Activated naive CD4-positive, alpha-beta T cell treated with anti-CD3 and anti-CD28 coated beads for 36 hours (primary cell): ENCODE measurements around the gene KIDINS220. TPM values are rescaled to one million over a fixed set of nuclear protein-coding genes. Genes with fewer than 3 reads are reported as not detected.

ENCODE experiments used
- CTCF ChIA-PET: fragments of 350-600 bp; sonication (Branson Sonifier 250); formaldehyde crosslinking; loops from one replicate; lab custom pipeline; 2021; ENCODE audit warnings: antibody characterized with exemption; lab: Charles Lee
- DNase-seq: peaks from one replicate; pipeline ENCODE4 v3.0.0-alpha.2; 2020
- H3K27ac Mint-ChIP-seq: one replicate; pipeline ENCODE4 v1.8.0; 2021; ENCODE audit warnings: mild to moderate bottlenecking, mixed read lengths
- H3K27me3 Mint-ChIP-seq: one replicate; pipeline ENCODE4 v1.8.0; 2021; ENCODE audit warnings: low read depth, mixed read lengths
- H3K36me3 Mint-ChIP-seq: one replicate; pipeline ENCODE4 v1.8.0; 2021; ENCODE audit warnings: low read depth, mixed read lengths
- H3K4me1 Mint-ChIP-seq: one replicate; pipeline ENCODE4 v1.8.0; 2021; ENCODE audit warnings: low read depth, mixed read lengths
- H3K4me3 Mint-ChIP-seq: one replicate; pipeline ENCODE4 v1.8.0; 2021; ENCODE audit warnings: mild to moderate bottlenecking, moderate library complexity, mixed read lengths
- H3K9me3 Mint-ChIP-seq: one replicate; pipeline ENCODE4 v1.8.0; 2021; ENCODE audit warnings: mixed read lengths
- intact Hi-C: fragments of 100-400 bp; cut with micrococcal nuclease; formaldehyde crosslinking; loops from one replicate; pipeline ENCODE4 v1.15.1; 2023
- total RNA-seq, 2 experiments: library from RNA; stranded (reverse); gene quantifications; one replicate each; pipeline ENCODE4 v1.2.3, GENCODE V29; 2021

The KIDINS220 gene
- total RNA-seq, 2 experiments from 2014 or later, result 19.3 to 20.5 TPM

- Mint-ChIP-seq H3K36me3 (no peaks in the 10 kb centered on the region), H3K27me3 (no peaks in the 10 kb centered on the region), H3K4me1 (no peaks in the 10 kb centered on the region), H3K4me3 (no peak overlapping the region), H3K9me3 (no peaks in the 10 kb centered on the region), H3K27ac (no peak overlapping the region)
- no peak for DNase-seq
- intact Hi-C loops, result no loop called here
- CTCF ChIA-PET, result interaction anchor here (0.8 kb wide), 1 partner anchor 280 kb away, joined by 3 read pairs; no protein-coding TSS in a partner anchor
Observed at GRCh38 chr2:8863331-8863953, 26.0 kb upstream of the KIDINS220 start.

- Mint-ChIP-seq H3K4me1 (no peaks in the 10 kb centered on the region), H3K9me3 (no peaks in the 10 kb centered on the region), H3K27me3 (no peaks in the 10 kb centered on the region), H3K4me3 (no peak overlapping the region), H3K27ac (no peak overlapping the region), H3K36me3 (no peaks in the 10 kb centered on the region)
- intact Hi-C loops, result no loop called here
- no peak for DNase-seq
- CTCF ChIA-PET, result no interaction called here
Observed at GRCh38 chr2:8862230-8862629, 24.8 kb upstream of the KIDINS220 start.

- intact Hi-C loops, result no loop called here
- no peaks in the 10 kb centered on the region for H3K36me3 Mint-ChIP-seq
- H3K27ac Mint-ChIP-seq, result no peak overlapping the region
- H3K27me3 Mint-ChIP-seq, result no peaks in the 10 kb centered on the region
- no peak overlapping the region for H3K4me3 Mint-ChIP-seq
- no peak for DNase-seq
- CTCF ChIA-PET, result no interaction called here
- no peaks in the 10 kb centered on the region for H3K9me3 Mint-ChIP-seq
- no peaks in the 10 kb centered on the region for H3K4me1 Mint-ChIP-seq
Observed at GRCh38 chr2:8861797-8862196, 24.4 kb upstream of the KIDINS220 start.

GRCh38 chr2:8860239-8860638 lies 22.8 kb upstream of the KIDINS220 start:
- Mint-ChIP-seq H3K36me3 (no peaks in the 10 kb centered on the region), H3K4me3 (no peak overlapping the region), H3K9me3 (no peaks in the 10 kb centered on the region), H3K27ac (no peak overlapping the region), H3K4me1 (no peaks in the 10 kb centered on the region), H3K27me3 (peaks cover 1% of the 10 kb centered on the region)
- no peak for DNase-seq
- CTCF ChIA-PET, result interaction anchor here (0.6 kb wide), 1 partner anchor 252 kb away, joined by 3 read pairs; no protein-coding TSS in a partner anchor
- intact Hi-C loops, result no loop called here

- Mint-ChIP-seq H3K27ac (no peak overlapping the region), H3K4me3 (no peak overlapping the region), H3K4me1 (no peaks in the 10 kb centered on the region), H3K9me3 (no peaks in the 10 kb centered on the region), H3K36me3 (no peaks in the 10 kb centered on the region), H3K27me3 (peaks cover 1% of the 10 kb centered on the region)
- no peak for DNase-seq
- CTCF ChIA-PET, result interaction anchor here (0.6 kb wide), 1 partner anchor 960 kb away, joined by 3 read pairs; no protein-coding TSS in a partner anchor
- intact Hi-C loops, result no loop called here
Observed at GRCh38 chr2:8858910-8859309, 21.5 kb upstream of the KIDINS220 start.

- no peak for DNase-seq
- Mint-ChIP-seq H3K4me3 (no peak overlapping the region), H3K27ac (no peak overlapping the region), H3K4me1 (no peaks in the 10 kb centered on the region), H3K9me3 (no peaks in the 10 kb centered on the region), H3K36me3 (no peaks in the 10 kb centered on the region), H3K27me3 (peaks cover 1% of the 10 kb centered on the region)
- CTCF ChIA-PET, result interaction anchor here (0.6 kb wide), 1 partner anchor 961 kb away, joined by 3 read pairs; no protein-coding TSS in a partner anchor
- intact Hi-C loops, result no loop called here
Observed at GRCh38 chr2:8858264-8858663, 20.9 kb upstream of the KIDINS220 start.

- Mint-ChIP-seq H3K9me3 (no peaks in the 10 kb centered on the region), H3K4me1 (no peaks in the 10 kb centered on the region), H3K27ac (no peak overlapping the region), H3K36me3 (no peaks in the 10 kb centered on the region), H3K27me3 (peaks cover 1% of the 10 kb centered on the region), H3K4me3 (no peak overlapping the region)
- CTCF ChIA-PET, result no interaction called here
- DNase-seq, result no peak
- intact Hi-C loops, result no loop called here
Observed at GRCh38 chr2:8857709-8858108, 20.3 kb upstream of the KIDINS220 start.

GRCh38 chr2:8856176-8856575 lies 18.8 kb upstream of the KIDINS220 start:
- no peaks in the 10 kb centered on the region for H3K4me1 Mint-ChIP-seq
- H3K36me3 Mint-ChIP-seq, result no peaks in the 10 kb centered on the region
- no peak overlapping the region for H3K27ac Mint-ChIP-seq
- no peak overlapping the region for H3K4me3 Mint-ChIP-seq
- CTCF ChIA-PET, result no interaction called here
- intact Hi-C loops, result no loop called here
- no peak for DNase-seq
- H3K27me3 Mint-ChIP-seq, result peaks cover 1% of the 10 kb centered on the region
- H3K9me3 Mint-ChIP-seq, result no peaks in the 10 kb centered on the region

GRCh38 chr2:8855010-8855409 lies 17.6 kb upstream of the KIDINS220 start:
- H3K4me1 Mint-ChIP-seq, result no peaks in the 10 kb centered on the region
- intact Hi-C loops, result no loop called here
- CTCF ChIA-PET, result no interaction called here
- no peak for DNase-seq
- H3K4me3 Mint-ChIP-seq, result no peak overlapping the region
- H3K9me3 Mint-ChIP-seq, result no peaks in the 10 kb centered on the region
- H3K27ac Mint-ChIP-seq, result no peak overlapping the region
- H3K36me3 Mint-ChIP-seq, result no peaks in the 10 kb centered on the region
- peaks cover 1% of the 10 kb centered on the region for H3K27me3 Mint-ChIP-seq

GRCh38 chr2:8853426-8853825 lies 16.0 kb upstream of the KIDINS220 start:
- DNase-seq, result no peak
- Mint-ChIP-seq H3K27ac (no peak overlapping the region), H3K9me3 (no peaks in the 10 kb centered on the region), H3K27me3 (peaks cover 1% of the 10 kb centered on the region), H3K36me3 (no peaks in the 10 kb centered on the region), H3K4me3 (no peak overlapping the region), H3K4me1 (peaks cover 2% of the 10 kb centered on the region)
- intact Hi-C loops, result no loop called here
- CTCF ChIA-PET, result no interaction called here

GRCh38 chr2:8851811-8852560 lies 14.6 kb upstream of the KIDINS220 start:
- Mint-ChIP-seq H3K27ac (no peak overlapping the region), H3K9me3 (no peaks in the 10 kb centered on the region), H3K4me1 (peaks cover 2% of the 10 kb centered on the region), H3K27me3 (peaks cover 1% of the 10 kb centered on the region), H3K4me3 (no peak overlapping the region), H3K36me3 (no peaks in the 10 kb centered on the region)
- DNase-seq, result no peak
- intact Hi-C loops, result no loop called here
- CTCF ChIA-PET, result no interaction called here

- peaks cover 6% of the 10 kb centered on the region for H3K27me3 Mint-ChIP-seq
- CTCF ChIA-PET, result no interaction called here
- no peaks in the 10 kb centered on the region for H3K36me3 Mint-ChIP-seq
- H3K4me1 Mint-ChIP-seq, result peaks cover 2% of the 10 kb centered on the region
- no peak for DNase-seq
- intact Hi-C loops, result no loop called here
- H3K4me3 Mint-ChIP-seq, result no peak overlapping the region
- H3K9me3 Mint-ChIP-seq, result no peaks in the 10 kb centered on the region
- H3K27ac Mint-ChIP-seq, result no peak overlapping the region
Observed at GRCh38 chr2:8850845-8851487, 13.6 kb upstream of the KIDINS220 start.
